Femur (tissue), 1 donor: ENCODE results near the gene PTCRA.
"Not testable (repeated sequence)": the region's sequence is repeated elsewhere in the genome, so short reads cannot be mapped to it uniquely, and the experiment has no call there.

Experiments
- DNase-seq: peaks from one replicate; pipeline ENCODE4 v3.0.0-alpha.2; 2017

Gene PTCRA

GRCh38 chr6:42942444-42942843 lies 26.6 kb downstream of the PTCRA start:
- DNase-seq = no peak

GRCh38 chr6:42947950-42948349 lies 32.1 kb downstream of the PTCRA start:
- no peak for DNase-seq

GRCh38 chr6:42952389-42952788 lies 36.5 kb downstream of the PTCRA start:
- no peak for DNase-seq

GRCh38 chr6:42954405-42954804 lies 38.6 kb downstream of the PTCRA start:
- not testable (repeated sequence) for DNase-seq

- no peak for DNase-seq
Measured at GRCh38 chr6:42958125-42958524, 42.3 kb downstream of the PTCRA start.

- DNase-seq = no peak
Measured at GRCh38 chr6:42959917-42960242, 44.0 kb downstream of the PTCRA start.

GRCh38 chr6:42960243-42961019 lies 44.6 kb downstream of the PTCRA start, which contains the start of gene GNMT:
Gene GNMT (plus strand): TSS chr6:42960754. CDS start chr6:42960768, 14 bp downstream.
- DNase-seq = peak; percentile 62

- DNase-seq = no peak
Measured at GRCh38 chr6:42961020-42961470, 45.2 kb downstream of the PTCRA start.

GRCh38 chr6:42962096-42962495 lies 46.2 kb downstream of the PTCRA start:
- no peak for DNase-seq

GRCh38 chr6:42962502-42963178 lies 46.8 kb downstream of the PTCRA start:
- no peak for DNase-seq

- no peak for DNase-seq
Measured at GRCh38 chr6:42963179-42963854, 47.5 kb downstream of the PTCRA start.

- no peak for DNase-seq
Measured at GRCh38 chr6:42963855-42964605, 48.2 kb downstream of the PTCRA start.

- DNase-seq = no peak
Measured at GRCh38 chr6:42966571-42966970, 50.7 kb downstream of the PTCRA start.

GRCh38 chr6:42967228-42967627 lies 51.4 kb downstream of the PTCRA start:
- no peak for DNase-seq

- DNase-seq = no peak
Measured at GRCh38 chr6:42968126-42968701, 52.4 kb downstream of the PTCRA start.

- no peak for DNase-seq
Measured at GRCh38 chr6:42968783-42969182, 52.9 kb downstream of the PTCRA start.

- no peak for DNase-seq
Measured at GRCh38 chr6:42969431-42969830, 53.6 kb downstream of the PTCRA start.

GRCh38 chr6:42969934-42970333 lies 54.1 kb downstream of the PTCRA start:
- no peak for DNase-seq

- no peak for DNase-seq
Measured at GRCh38 chr6:42970871-42971612, 55.2 kb downstream of the PTCRA start.

- DNase-seq = no peak
Measured at GRCh38 chr6:42971746-42972327, 56.0 kb downstream of the PTCRA start.

GRCh38 chr6:42973926-42974325 lies 58.1 kb downstream of the PTCRA start:
- no peak for DNase-seq
